ENCODE measurements around the gene TRPV5. TPM values are rescaled to one million over a fixed set of nuclear protein-coding genes. Genes with fewer than 3 reads are reported as not detected.

The TRPV5 gene
- total RNA-seq, 4 donors from 2014 or later, result not detected

DNA sequence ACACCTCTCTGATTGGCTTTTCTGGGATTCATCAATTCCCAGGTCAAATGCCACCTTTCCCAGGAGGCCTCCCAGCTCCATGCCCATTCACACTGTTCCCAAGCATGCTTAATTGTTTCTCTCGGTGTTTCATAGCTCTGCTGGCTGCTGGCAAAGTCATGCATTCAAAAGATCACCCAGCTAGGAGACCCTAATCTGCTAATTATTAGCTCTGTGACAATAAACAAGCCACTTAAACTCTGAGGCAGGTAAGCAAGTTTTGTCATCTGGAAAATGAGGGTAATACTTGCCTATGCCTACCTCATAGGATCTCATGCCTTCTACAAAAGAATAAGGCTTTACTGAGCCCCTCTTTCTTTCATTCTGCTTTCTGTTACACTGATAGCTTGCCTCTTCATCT, 29.4 kb upstream of the TRPV5 start:
- no peak for TF ChIP-seq CTCF (IDR thresholded peaks at IDR 0.05)
- ATAC-seq (ENCODE audit: low FRiP score), result no peak
- DNase-seq (ENCODE audit: low spot score), result no peak

DNA sequence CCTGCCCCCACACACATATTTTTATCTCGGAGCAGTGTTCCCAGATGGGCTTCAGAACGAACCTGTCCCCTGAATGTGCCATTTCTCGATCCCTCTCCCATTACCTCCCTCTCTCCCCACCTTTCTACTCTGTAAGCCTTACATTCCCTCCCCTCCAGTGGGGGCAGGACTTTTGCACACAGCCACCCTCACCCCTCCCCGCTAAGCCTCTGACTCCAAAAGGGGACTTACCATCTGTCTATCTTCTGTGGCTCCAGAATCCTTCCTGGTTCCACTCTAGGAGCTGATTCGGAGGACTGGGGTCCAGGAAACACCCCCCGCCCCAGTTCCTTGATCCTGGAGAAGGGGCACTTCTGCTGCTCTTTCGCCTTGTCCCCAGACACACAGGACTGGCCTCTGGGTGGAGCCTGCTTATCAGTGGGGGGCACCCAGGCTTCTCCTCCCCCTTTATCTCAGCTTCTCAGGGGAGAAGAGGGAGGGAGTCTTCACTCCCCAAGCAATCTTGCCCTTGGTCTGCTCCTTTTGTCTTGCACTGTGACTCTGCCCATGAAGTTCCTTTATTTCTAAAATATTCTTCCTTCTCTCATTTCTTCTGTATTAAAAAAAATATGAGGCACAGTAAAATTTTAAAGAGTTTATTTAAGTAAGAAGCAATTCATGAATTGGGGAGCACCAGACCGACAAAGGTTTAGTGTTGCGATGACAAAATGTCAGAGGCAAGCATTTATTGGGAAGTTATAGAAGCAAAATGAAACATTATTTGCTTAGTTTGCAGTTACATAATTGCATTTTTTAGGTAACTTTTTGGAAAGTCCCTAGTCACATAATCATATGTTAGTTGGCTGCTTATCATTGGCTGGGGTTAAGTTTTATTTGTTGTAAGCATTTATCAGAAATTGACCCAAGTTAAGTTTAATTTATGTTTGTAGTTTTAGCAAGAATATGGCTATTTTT, 28.7 kb upstream of the TRPV5 start, which contains the start of gene KEL:
Gene KEL (minus strand): TSS at position 391 of the 954 bp plus-strand sequence. CDS start 157 bp downstream, at position 234.
- no peak for DNase-seq (ENCODE audit: low spot score)
- TF ChIP-seq CTCF (IDR thresholded peaks at IDR 0.05), result no peak
- ATAC-seq (ENCODE audit: low FRiP score), result no peak

- ATAC-seq (ENCODE audit: low FRiP score), result no peak
- no peak for TF ChIP-seq CTCF (IDR thresholded peaks at IDR 0.05)
- DNase-seq (ENCODE audit: low spot score), result no peak
Measured at GRCh38 chr7:142961595-142961972, 28.0 kb upstream of the TRPV5 start.

DNA sequence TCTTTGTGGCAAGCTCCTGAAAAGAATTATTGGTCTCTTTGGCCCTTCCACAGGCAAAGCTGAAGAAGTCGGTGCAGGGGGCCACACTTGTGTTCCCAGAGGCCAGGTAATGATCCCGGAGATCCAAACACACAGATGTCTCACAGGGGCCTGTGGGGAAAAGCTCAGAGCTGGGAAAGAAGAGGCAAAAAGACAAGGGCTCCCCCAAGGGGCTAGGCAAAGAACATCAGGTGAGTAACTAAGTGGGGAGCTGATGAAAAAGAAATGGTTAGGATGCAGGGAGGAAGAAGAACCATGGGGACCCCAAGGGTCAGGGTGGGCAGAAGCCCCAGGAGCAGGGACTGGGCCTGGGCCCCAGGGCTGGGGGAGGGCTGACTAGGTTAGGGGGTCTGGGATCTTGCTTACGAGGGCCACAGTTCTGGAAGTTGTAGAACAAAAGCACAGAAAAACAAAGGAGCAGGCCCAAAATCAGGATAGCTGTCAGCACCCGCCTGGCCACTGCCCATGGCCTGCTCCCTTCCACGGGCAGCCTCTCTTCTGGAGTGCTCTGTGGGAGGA, 27.5 kb upstream of the TRPV5 start:
- no peak for TF ChIP-seq CTCF (IDR thresholded peaks at IDR 0.05)
- ATAC-seq (ENCODE audit: low FRiP score) (no peak), DNase-seq (ENCODE audit: low spot score) (no peak)

GRCh38 chr7:142959202-142959601, 25.7 kb upstream of the TRPV5 start:
- DNase-seq (ENCODE audit: low spot score), result no peak
- ATAC-seq (ENCODE audit: low FRiP score), result no peak

GRCh38 chr7:142957723-142958122, 24.2 kb upstream of the TRPV5 start:
- no peak for TF ChIP-seq CTCF (IDR thresholded peaks at IDR 0.05)
- ATAC-seq (ENCODE audit: low FRiP score) (no peak), DNase-seq (ENCODE audit: low spot score) (no peak)

More at GRCh38 chr7:142959202-142959601, 25.7 kb upstream of the TRPV5 start:
- TF ChIP-seq CTCF (IDR thresholded peaks at IDR 0.05), result no peak
